HG03196 (cell line): Measurements from ENCODE around the gene MRPS27.
"Not testable (repeated sequence)": the region's sequence is repeated elsewhere in the genome, so short reads cannot be mapped to it uniquely, and the experiment has no call there.

ENCODE experiments used
- ATAC-seq: cut with Tn5 transposase; IDR thresholded peaks from one replicate; pipeline ENCODE4 v1.9.1; 2021; ENCODE audit not compliant: unreplicated experiment

The MRPS27 gene

DNA sequence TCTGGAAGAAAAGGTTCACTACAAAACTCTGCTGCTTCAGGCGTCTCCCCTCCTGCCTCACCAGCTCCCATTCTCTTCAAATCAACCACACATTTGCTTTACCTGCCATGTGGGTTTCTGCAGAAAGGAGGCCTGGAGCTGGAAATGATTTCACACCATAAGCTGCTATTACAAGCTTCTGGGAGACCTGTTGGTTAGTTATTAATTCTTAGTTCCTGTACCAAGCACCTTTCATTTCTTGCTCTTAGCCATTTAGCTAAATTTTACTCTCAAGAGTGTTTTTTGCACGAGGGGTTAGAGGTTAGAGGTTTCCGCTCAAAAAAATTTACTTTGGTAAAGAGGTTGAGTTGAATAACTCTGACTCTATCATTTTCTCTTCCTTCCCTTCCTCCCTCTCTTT lies 142.5 kb downstream of the MRPS27 start:
- ATAC-seq: peak; percentile 73

DNA sequence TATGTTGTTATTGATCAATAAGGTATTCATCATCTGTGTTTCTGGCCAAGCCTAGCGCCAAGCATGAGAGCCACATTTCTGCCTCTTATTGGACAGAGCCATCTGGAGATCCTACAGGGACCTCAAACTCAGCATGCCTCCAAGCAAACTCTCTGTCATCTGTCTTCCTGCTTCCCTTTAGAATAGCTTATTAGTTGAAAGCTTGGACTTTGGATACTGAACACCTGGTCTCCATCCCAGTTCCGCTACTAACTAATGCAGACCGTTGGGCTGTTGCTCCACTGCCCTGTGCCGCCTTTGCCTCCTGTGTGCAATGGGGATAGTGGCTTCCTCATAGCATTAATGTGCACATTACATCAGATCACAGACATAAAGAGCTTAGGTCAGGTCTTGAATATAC lies 147.3 kb downstream of the MRPS27 start:
- ATAC-seq: no peak

DNA sequence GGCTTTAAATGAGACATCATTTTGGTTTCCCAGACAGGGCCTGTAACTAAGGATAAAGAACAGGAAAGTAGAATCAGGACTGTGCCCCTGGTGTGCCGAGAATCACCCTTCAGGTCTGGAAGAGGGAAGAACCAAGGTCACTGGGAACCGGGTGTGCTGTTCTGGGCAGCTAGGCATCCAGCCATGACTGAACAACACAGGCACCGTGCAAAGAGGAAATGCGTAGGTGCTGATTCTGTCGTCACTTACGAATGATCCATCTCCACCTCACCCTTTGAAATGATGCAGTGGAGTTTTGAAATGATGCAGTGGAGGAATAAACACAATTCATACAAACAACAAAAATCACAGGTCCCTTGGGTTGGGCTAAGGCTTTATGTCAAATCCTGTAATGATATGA lies 148.4 kb downstream of the MRPS27 start:
- ATAC-seq: no peak

DNA sequence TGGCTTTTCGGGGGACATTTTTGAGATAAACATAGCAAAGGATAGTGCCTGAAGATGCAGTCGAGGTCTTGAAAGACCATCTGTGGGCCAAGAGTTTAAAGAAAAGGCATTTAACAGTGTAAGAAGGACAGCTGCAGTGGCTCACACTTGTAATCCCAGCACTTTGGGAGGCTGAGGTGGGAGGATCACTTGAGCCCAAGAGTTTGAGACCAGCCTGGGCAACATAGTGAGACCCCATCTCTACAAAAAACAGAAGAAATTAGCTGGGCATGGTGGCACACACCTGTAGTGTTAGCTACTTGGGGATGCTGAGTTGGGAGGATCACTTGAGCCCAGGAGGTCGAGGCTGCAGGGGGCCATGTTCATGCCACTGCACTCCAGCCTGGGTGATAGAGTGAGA lies 148.9 kb downstream of the MRPS27 start:
- not testable (repeated sequence) for ATAC-seq

DNA sequence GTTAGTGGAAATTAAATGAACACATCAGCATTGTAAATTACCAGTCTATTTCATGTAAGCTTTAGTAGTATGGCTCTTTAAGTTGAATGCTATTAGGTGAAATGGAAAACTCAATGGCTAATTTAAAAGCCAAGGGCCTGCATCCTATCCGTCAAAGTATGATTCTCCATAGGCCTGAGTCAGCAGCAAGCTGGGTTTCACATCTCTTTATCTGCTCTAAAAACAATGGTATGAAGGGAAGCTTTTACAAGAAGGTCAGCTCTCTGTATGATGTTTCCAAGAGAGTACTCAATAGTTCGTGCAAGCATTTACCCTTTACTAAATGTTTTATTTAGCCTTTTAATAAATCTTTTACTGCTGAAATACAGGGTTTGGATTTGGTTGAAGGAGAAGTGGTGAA lies 149.9 kb downstream of the MRPS27 start:
- ATAC-seq: no peak
